Neural cell (in vitro differentiated cells): ENCODE measurements around the gene SYNGR4.

Source experiments
- CTCF ChIP-seq: fragments of 450-650 bp; IDR thresholded peaks from 2 replicates; pipeline ENCODE4 v1.5.1; 2014; ENCODE audit warnings: antibody characterized with exemption, mild to moderate bottlenecking, moderate library complexity; ENCODE audit not compliant: poor library complexity, severe bottlenecking
- EP300 ChIP-seq: fragments of 450-650 bp; conservative IDR thresholded peaks from 2 replicates; pipeline ENCODE4 v1.6.1; 2014; ENCODE audit warnings: antibody characterized with exemption, mild to moderate bottlenecking, moderate library complexity; ENCODE audit not compliant: poor library complexity, severe bottlenecking
- EZH2 ChIP-seq: fragments of 200-600, 300-800 bp; shearing (Covaris generic), sonication (generic); IDR thresholded peaks from 2 replicates; pipeline ENCODE4 v1.6.1; 2014; ENCODE audit warnings: antibody characterized with exemption, low read length, borderline replicate concordance, mild to moderate bottlenecking; ENCODE audit not compliant: insufficient read depth, poor library complexity, severe bottlenecking
- MXI1 ChIP-seq: fragments of 450-650 bp; conservative IDR thresholded peaks from 2 replicates; pipeline ENCODE4 v1.6.1; 2014; ENCODE audit warnings: antibody characterized with exemption, mild to moderate bottlenecking; ENCODE audit not compliant: poor library complexity, severe bottlenecking
- POLR2AphosphoS5 ChIP-seq: IDR thresholded peaks from 2 replicates; pipeline ENCODE4 v1.6.1; 2012
- REST ChIP-seq: IDR thresholded peaks from 2 replicates; pipeline ENCODE4 v1.6.1; 2012; ENCODE audit warnings: borderline replicate concordance
- SMC3 ChIP-seq: fragments of 450-650 bp; conservative IDR thresholded peaks from 2 replicates; pipeline ENCODE4 v1.6.1; 2014; ENCODE audit warnings: antibody characterized with exemption, mild to moderate bottlenecking, moderate library complexity; ENCODE audit not compliant: poor library complexity
- TAF1 ChIP-seq: IDR thresholded peaks from 2 replicates; pipeline ENCODE4 v1.6.1; 2012; ENCODE audit warnings: low read depth

DNA sequence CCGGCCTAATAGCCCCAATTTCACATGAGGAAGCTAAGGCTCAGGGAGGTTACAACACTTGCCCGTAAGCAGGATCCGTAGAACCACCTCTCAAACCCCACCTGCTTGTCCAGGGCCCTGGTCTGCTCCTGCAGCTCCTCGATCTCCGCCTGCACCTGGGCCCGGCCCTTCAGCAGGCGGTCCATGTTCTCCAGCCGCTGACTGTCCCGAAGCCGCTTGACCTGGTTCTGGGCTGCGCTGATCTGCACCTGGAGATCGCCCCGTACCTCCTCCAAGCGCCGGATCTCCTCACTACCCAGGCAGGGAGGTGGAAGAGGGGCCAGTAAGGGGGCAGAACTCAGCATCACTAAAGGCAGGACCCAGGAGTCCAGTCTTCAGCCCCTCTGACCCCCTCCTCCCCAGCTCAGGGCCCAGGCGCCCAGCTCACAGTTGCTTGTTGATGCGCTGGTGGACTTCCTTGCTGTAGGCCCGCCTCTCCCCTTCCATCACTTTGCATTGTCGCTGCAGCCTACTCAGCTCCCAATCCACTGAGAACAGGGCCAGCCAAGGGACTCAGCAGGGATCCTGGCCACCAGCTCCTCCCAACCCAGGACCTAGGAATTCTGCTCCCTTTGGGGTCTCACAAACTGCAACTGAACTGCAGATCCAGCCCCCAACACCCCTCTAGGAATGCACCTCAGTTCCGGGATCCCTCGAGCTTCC lies 45.7 kb upstream of the SYNGR4 start:
- no peak for TF ChIP-seq CTCF
- no peak for TF ChIP-seq EZH2
- no peak for TF ChIP-seq MXI1
- no peak for TF ChIP-seq REST
- no peak for TF ChIP-seq SMC3
- no peak for TF ChIP-seq EP300
- no peak for TF ChIP-seq POLR2AphosphoS5
- TF ChIP-seq TAF1, result no peak
